Mesendoderm (in vitro differentiated cells): ENCODE measurements around the gene MYO9B.
A peak's percentile ranks its signal among the peaks of the same experiment; 100 is the strongest.

ENCODE experiments used
- DNase-seq: peaks from one replicate; pipeline ENCODE4 v3.0.0; 2013
- H2AK5ac ChIP-seq: 2 replicates; pipeline ENCODE4 v1.6.1; 2013; ENCODE audit warnings: low read length, inconsistent platforms
- H2BK120ac ChIP-seq: 2 replicates; pipeline ENCODE4 v1.6.1; 2013; ENCODE audit warnings: low read depth, mild to moderate bottlenecking, low read length, moderate library complexity, mixed read lengths
- H2BK15ac ChIP-seq: replicated peaks from 2 replicates; pipeline ENCODE4 v1.6.1; 2013; ENCODE audit warnings: low read depth, mild to moderate bottlenecking, moderate library complexity
- H2BK5ac ChIP-seq: 2 replicates; pipeline ENCODE4 v1.6.1; 2013; ENCODE audit warnings: low read length, inconsistent platforms
- H3K18ac ChIP-seq: 2 replicates; pipeline ENCODE4 v1.6.1; 2013; ENCODE audit warnings: mild to moderate bottlenecking, low read length, mixed read lengths
- H3K23ac ChIP-seq: one replicate; pipeline ENCODE4 v1.6.1; 2013; ENCODE audit warnings: low read length
- H3K27ac ChIP-seq: 2 replicates; pipeline ENCODE4 v1.5.1; 2013; ENCODE audit warnings: low read depth, mild to moderate bottlenecking, inconsistent platforms, low read length, moderate library complexity
- H3K27me3 ChIP-seq: 2 replicates; pipeline ENCODE4 v1.6.1; 2013; ENCODE audit warnings: low read length, control low read depth, mild to moderate bottlenecking, inconsistent platforms; ENCODE audit not compliant: insufficient read depth, poor library complexity
- H3K36me3 ChIP-seq: 2 replicates; pipeline ENCODE4 v1.6.1; 2013; ENCODE audit warnings: low read length, inconsistent platforms; ENCODE audit not compliant: control insufficient read depth, insufficient read depth
- H3K4ac ChIP-seq: one replicate; pipeline ENCODE4 v1.6.1; 2013; ENCODE audit warnings: low read depth, mild to moderate bottlenecking, low read length, moderate library complexity
- H3K4me1 ChIP-seq: 2 replicates; pipeline ENCODE4 v1.6.1; 2013; ENCODE audit warnings: low read depth, low read length, inconsistent platforms; ENCODE audit not compliant: control insufficient read depth
- H3K4me2 ChIP-seq: 2 replicates; pipeline ENCODE4 v1.6.1; 2013; ENCODE audit warnings: low read length
- H3K4me3 ChIP-seq: 2 replicates; pipeline ENCODE4 v1.5.1; 2013; ENCODE audit warnings: mild to moderate bottlenecking, low read length
- H3K56ac ChIP-seq: one replicate; pipeline ENCODE4 v1.6.1; 2013; ENCODE audit warnings: low read length
- H3K79me1 ChIP-seq: 2 replicates; pipeline ENCODE4 v1.6.1; 2013; ENCODE audit warnings: low read length, inconsistent platforms
- H3K79me2 ChIP-seq: 2 replicates; pipeline ENCODE4 v1.6.1; 2013; ENCODE audit warnings: mild to moderate bottlenecking, low read length; ENCODE audit not compliant: control insufficient read depth, insufficient read depth
- H3K9ac ChIP-seq: 2 replicates; pipeline ENCODE4 v1.6.1; 2013; ENCODE audit warnings: low read length, inconsistent platforms
- H4K5ac ChIP-seq: one replicate; pipeline ENCODE4 v1.6.1; 2013; ENCODE audit warnings: low read length
- H4K8ac ChIP-seq: one replicate; pipeline ENCODE4 v1.6.1; 2013; ENCODE audit warnings: low read depth, mild to moderate bottlenecking, control low read depth, low read length, moderate library complexity
- WGBS: extraction: QIAGEN DNeasy Blood & Tissue Kit; methylation state at CpG from one replicate; pipeline ENCODE4 v1.1.7; 2013; ENCODE audit warnings: low lambda C conversion rate, missing lambda C conversion rate; ENCODE audit not compliant: insufficient coverage; ENCODE audit errors: extremely low coverage; 5-methylcytosine and 5-hydroxymethylcytosine counted together

MYO9B gene

GRCh38 chr19:17114414-17114831, 38.8 kb downstream of the MYO9B start:
- WGBS, result no CpG with 5 or more reads among the region's 12 CpGs
- H2BK5ac ChIP-seq, result no peak overlapping the region
- DNase-seq, result peak; percentile 81

GRCh38 chr19:17116996-17117702, 41.6 kb downstream of the MYO9B start:
- Histone ChIP-seq H3K79me2 (no peaks in the 10 kb centered on the region), H4K5ac (no peak overlapping the region), H2BK5ac (no peak overlapping the region), H2BK120ac (no peak overlapping the region), H2BK15ac (no peak overlapping the region), H3K4me2 (no peak overlapping the region), H3K4ac (no peak overlapping the region), H3K9ac (no peak overlapping the region), H4K8ac (no peak overlapping the region), H2AK5ac (no peak overlapping the region), H3K56ac (no peak overlapping the region), H3K27ac (no peak overlapping the region), H3K4me3 (no peak overlapping the region), H3K79me1 (peaks cover 10% of the 10 kb centered on the region), H3K27me3 (no peaks in the 10 kb centered on the region), H3K23ac (no peak overlapping the region), H3K18ac (no peak overlapping the region), H3K36me3 (no peaks in the 10 kb centered on the region), H3K4me1 (peaks cover 5% of the 10 kb centered on the region)
- DNase-seq, result no peak
- no CpG with 5 or more reads among the region's 14 CpGs for WGBS

More at GRCh38 chr19:17114414-17114831, 38.8 kb downstream of the MYO9B start:
- Histone ChIP-seq H3K56ac (peak overlapping the region; percentile 31), H2AK5ac (no peak overlapping the region), H3K27ac (no peak overlapping the region), H2BK15ac (no peak overlapping the region), H3K79me2 (peaks cover 2% of the 10 kb centered on the region), H3K23ac (no peak overlapping the region), H3K18ac (no peak overlapping the region), H4K8ac (no peak overlapping the region), H3K4me2 (no peak overlapping the region), H3K4ac (no peak overlapping the region), H3K9ac (no peak overlapping the region), H3K4me1 (peaks cover 5% of the 10 kb centered on the region), H3K79me1 (peaks cover 15% of the 10 kb centered on the region), H3K27me3 (no peaks in the 10 kb centered on the region), H4K5ac (no peak overlapping the region), H3K36me3 (peaks cover 2% of the 10 kb centered on the region), H2BK120ac (no peak overlapping the region), H3K4me3 (no peak overlapping the region)

DNA sequence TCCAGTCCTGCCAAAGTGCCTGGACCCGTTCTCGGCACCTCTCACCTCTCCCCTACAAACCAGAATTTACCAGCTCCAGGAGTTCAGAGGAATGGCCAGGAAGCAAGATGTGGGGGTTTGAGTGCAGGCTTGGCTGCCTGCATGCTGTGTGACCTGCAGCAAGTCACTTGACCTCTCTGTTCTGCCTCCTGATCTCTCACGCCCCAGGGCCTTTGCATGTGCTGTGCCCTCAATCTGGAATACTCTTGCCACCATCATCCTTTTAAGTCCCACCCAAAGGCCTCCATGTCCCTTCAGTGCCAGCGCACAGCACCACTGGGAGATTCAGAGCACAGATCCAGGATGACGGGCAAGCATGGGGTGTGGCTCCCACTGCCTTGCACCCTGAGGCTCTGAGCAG, 43.4 kb downstream of the MYO9B start:
- H2BK5ac ChIP-seq, result no peak overlapping the region
- no peak overlapping the region for H3K56ac ChIP-seq
- no peak overlapping the region for H4K5ac ChIP-seq
- no peak overlapping the region for H4K8ac ChIP-seq
- H3K79me2 ChIP-seq, result no peaks in the 10 kb centered on the region
- no peaks in the 10 kb centered on the region for H3K27me3 ChIP-seq
- H3K4me3 ChIP-seq, result no peak overlapping the region
- DNase-seq, result no peak
- H3K79me1 ChIP-seq, result peaks cover 12% of the 10 kb centered on the region
- H3K4me2 ChIP-seq, result no peak overlapping the region
- WGBS, result no CpG with 5 or more reads among the region's 5 CpGs
- no peak overlapping the region for H2BK15ac ChIP-seq
- H3K18ac ChIP-seq, result no peak overlapping the region
- no peak overlapping the region for H3K4ac ChIP-seq
- H3K4me1 ChIP-seq, result peaks cover 3% of the 10 kb centered on the region
- H2AK5ac ChIP-seq, result no peak overlapping the region
- H3K23ac ChIP-seq, result no peak overlapping the region
- H2BK120ac ChIP-seq, result no peak overlapping the region
- no peaks in the 10 kb centered on the region for H3K36me3 ChIP-seq
- H3K27ac ChIP-seq, result no peak overlapping the region
- H3K9ac ChIP-seq, result no peak overlapping the region

GRCh38 chr19:17121736-17122293, 46.2 kb downstream of the MYO9B start:
- H3K4me2 ChIP-seq, result no peak overlapping the region
- no peak overlapping the region for H3K4me3 ChIP-seq
- H3K23ac ChIP-seq, result no peak overlapping the region
- no peak for DNase-seq
- H4K8ac ChIP-seq, result no peak overlapping the region
- no peaks in the 10 kb centered on the region for H3K36me3 ChIP-seq
- WGBS, result no CpG with 5 or more reads among the region's 9 CpGs
- H2AK5ac ChIP-seq, result no peak overlapping the region
- H2BK120ac ChIP-seq, result no peak overlapping the region
- H3K9ac ChIP-seq, result no peak overlapping the region
- H2BK5ac ChIP-seq, result no peak overlapping the region
- no peak overlapping the region for H4K5ac ChIP-seq
- no peaks in the 10 kb centered on the region for H3K4me1 ChIP-seq
- H3K56ac ChIP-seq, result no peak overlapping the region
- H2BK15ac ChIP-seq, result no peak overlapping the region
- H3K18ac ChIP-seq, result no peak overlapping the region
- H3K27ac ChIP-seq, result no peak overlapping the region
- H3K27me3 ChIP-seq, result no peaks in the 10 kb centered on the region
- peaks cover 9% of the 10 kb centered on the region for H3K79me1 ChIP-seq
- H3K79me2 ChIP-seq, result no peaks in the 10 kb centered on the region
- H3K4ac ChIP-seq, result no peak overlapping the region

DNA sequence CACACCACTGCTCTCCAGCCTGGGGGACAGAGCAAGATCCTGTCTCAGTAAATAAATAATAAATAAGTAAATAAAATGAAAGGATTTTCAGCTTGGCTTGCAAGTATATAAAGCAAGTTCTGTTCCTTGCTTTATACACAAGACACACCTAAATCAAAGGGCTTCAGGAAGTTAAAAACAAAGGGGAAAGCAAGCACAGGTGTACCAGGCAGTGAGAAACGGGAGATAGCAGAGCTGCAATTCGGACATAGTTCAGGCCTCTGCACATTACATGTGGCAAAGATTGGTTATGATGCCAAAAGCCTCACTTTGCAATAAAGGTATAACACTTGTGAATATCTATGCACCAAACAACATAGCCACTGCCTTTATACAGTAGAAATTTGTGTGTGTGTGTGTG, 47.5 kb downstream of the MYO9B start:
- Histone ChIP-seq H3K9ac (no peak overlapping the region), H4K8ac (no peak overlapping the region), H3K4ac (no peak overlapping the region), H4K5ac (no peak overlapping the region), H3K56ac (no peak overlapping the region), H3K18ac (no peak overlapping the region), H3K79me1 (peaks cover 9% of the 10 kb centered on the region), H3K79me2 (no peaks in the 10 kb centered on the region), H2BK5ac (no peak overlapping the region), H2BK120ac (no peak overlapping the region), H3K23ac (no peak overlapping the region), H3K4me3 (no peak overlapping the region), H3K27ac (no peak overlapping the region), H2BK15ac (no peak overlapping the region), H2AK5ac (no peak overlapping the region), H3K36me3 (no peaks in the 10 kb centered on the region), H3K27me3 (no peaks in the 10 kb centered on the region), H3K4me1 (no peaks in the 10 kb centered on the region), H3K4me2 (no peak overlapping the region)
- no CpG with 5 or more reads among the region's 2 CpGs for WGBS
- DNase-seq, result no peak

- no peak overlapping the region for H3K4ac ChIP-seq
- no peak overlapping the region for H3K4me3 ChIP-seq
- DNase-seq, result no peak
- H2BK5ac ChIP-seq, result no peak overlapping the region
- H3K27ac ChIP-seq, result no peak overlapping the region
- H3K23ac ChIP-seq, result no peak overlapping the region
- WGBS, result no CpG with 5 or more reads among the region's 1 CpG
- H4K8ac ChIP-seq, result no peak overlapping the region
- H2BK120ac ChIP-seq, result no peak overlapping the region
- no peak overlapping the region for H4K5ac ChIP-seq
- H3K18ac ChIP-seq, result no peak overlapping the region
- H3K79me1 ChIP-seq, result peaks cover 7% of the 10 kb centered on the region
- no peak overlapping the region for H3K4me2 ChIP-seq
- no peak overlapping the region for H2AK5ac ChIP-seq
- H3K27me3 ChIP-seq, result no peaks in the 10 kb centered on the region
- no peaks in the 10 kb centered on the region for H3K36me3 ChIP-seq
- no peaks in the 10 kb centered on the region for H3K79me2 ChIP-seq
- no peak overlapping the region for H3K9ac ChIP-seq
- H3K4me1 ChIP-seq, result no peaks in the 10 kb centered on the region
- H3K56ac ChIP-seq, result no peak overlapping the region
- no peak overlapping the region for H2BK15ac ChIP-seq
Measured at GRCh38 chr19:17124025-17124424, 48.4 kb downstream of the MYO9B start.
